Natural killer cell (primary cell): ENCODE results near the gene YIF1A. TPM values are rescaled to one million over a fixed set of nuclear protein-coding genes. Genes with fewer than 3 reads are reported as not detected.
"Not testable (repeated sequence)": the region's sequence is repeated elsewhere in the genome, so short reads cannot be mapped to it uniquely, and the experiment has no call there.

ENCODE experiments used
- ATAC-seq, 3 donors: fragments of 150-1000 bp in 2 of 3; fragments of 200-7000 bp in 1 of 3; cut with Tn5 transposase; 1 replicate in 1 of 3; 2 replicates in 2 of 3; pipeline ENCODE4 v1.10.0; 2021; ENCODE audit warnings: mild to moderate bottlenecking in 2 of 3, moderate library complexity in 2 of 3
- DNase-seq, 2 donors: peaks; one replicate each; pipeline versions ENCODE4 v3.0.0 to v3.0.0-alpha.2; 2013 to 2021; ENCODE audit warnings: mixed read lengths in 1 of 2
- H3K27ac ChIP-seq: one replicate; pipeline ENCODE4 v1.5.1; 2013; ENCODE audit warnings: mild to moderate bottlenecking, low read length
- H3K27me3 ChIP-seq: one replicate; pipeline ENCODE4 v1.6.1; 2013; ENCODE audit warnings: low read length; ENCODE audit not compliant: control insufficient read depth, insufficient read depth
- H3K36me3 ChIP-seq: one replicate; pipeline ENCODE4 v1.6.1; 2013; ENCODE audit warnings: low read length; ENCODE audit not compliant: control insufficient read depth, insufficient read depth
- H3K4me1 ChIP-seq: one replicate; pipeline ENCODE4 v1.6.1; 2013; ENCODE audit warnings: low read length; ENCODE audit not compliant: control insufficient read depth, insufficient read depth
- H3K4me3 ChIP-seq: one replicate; pipeline ENCODE4 v1.5.1; 2013; ENCODE audit warnings: low read length
- H3K9me3 ChIP-seq: one replicate; pipeline ENCODE4 v1.6.1; 2013; ENCODE audit warnings: low read length; ENCODE audit not compliant: control insufficient read depth, insufficient read depth
- H3K27ac Mint-ChIP-seq, 2 donors: one replicate each; pipeline ENCODE4 v1.8.0; 2022; ENCODE audit warnings: mild to moderate bottlenecking in 2 of 2, mixed read lengths in 2 of 2, moderate library complexity in 1 of 2
- H3K27me3 Mint-ChIP-seq, 2 donors: one replicate each; pipeline ENCODE4 v1.8.0; 2022; ENCODE audit warnings: low read depth in 2 of 2, mixed read lengths in 2 of 2
- H3K36me3 Mint-ChIP-seq: one replicate; pipeline ENCODE4 v1.8.0; 2022; ENCODE audit warnings: mixed read lengths
- H3K4me1 Mint-ChIP-seq, 2 donors: one replicate each; pipeline ENCODE4 v1.8.0; 2022; ENCODE audit warnings: mixed read lengths in 2 of 2
- H3K4me3 Mint-ChIP-seq: one replicate; pipeline ENCODE4 v1.8.0; 2022; ENCODE audit warnings: mild to moderate bottlenecking, moderate library complexity, mixed read lengths
- H3K9me3 Mint-ChIP-seq, 2 donors: one replicate each; pipeline ENCODE4 v1.8.0; 2022; ENCODE audit warnings: mixed read lengths in 2 of 2
- CTCF ChIP-seq: fragments of 200-600 bp; IDR thresholded peaks from one replicate; pipeline ENCODE4 v1.8.0; 2022; ENCODE audit warnings: antibody characterized with exemption
- WGBS: methylation state at CpG from one replicate; pipeline ENCODE4 v1.1.7; 2013; ENCODE audit warnings: missing lambda C conversion rate; ENCODE audit not compliant: insufficient coverage; 5-methylcytosine and 5-hydroxymethylcytosine counted together
- intact Hi-C: fragments of 100-400 bp; cut with micrococcal nuclease; formaldehyde crosslinking; loops from one replicate; pipeline ENCODE4 v1.14.2; 2022
- total RNA-seq, 4 donors: library from RNA; stranded (reverse); fragments of 120-200 nt in 1 of 4; gene quantifications; one replicate each; pipeline versions ENCODE4 v1.2.3 to v1.2.4, GENCODE V29; 2013 to 2022

YIF1A gene
- total RNA-seq, 3 donors from 2014 or later (not counting 1 experiment from before 2014, with no cell fraction given) = 21.9 to 28.5 (median 23.6) TPM

GRCh38 chr11:66311965-66312548 lies 23.1 kb upstream of the YIF1A start:
- H3K9me3 ChIP-seq = no peaks in the 10 kb centered on the region
- H3K27ac ChIP-seq = peak overlapping the region; percentile 85
- intact Hi-C loops = loop anchor here (1.0 kb wide), 4 partner anchors 16 to 77 kb away; partner anchors contain the start of gene BRMS1
- 0% methylated on average over 44 of the region's 44 CpGs for WGBS
- Mint-ChIP-seq H3K36me3 (no peaks in the 10 kb centered on the region), H3K4me3 (peak overlapping the region; percentile 98), H3K9me3 (no peaks in the 10 kb centered on the region), H3K27ac (peak overlapping the region; percentile 94 to 97), H3K27me3 (peaks cover 11 to 22% of the 10 kb centered on the region in 2 donors), H3K4me1 (peaks cover 11 to 21% of the 10 kb centered on the region in 2 donors)
- H3K4me1 ChIP-seq = peaks cover 23% of the 10 kb centered on the region
- H3K27me3 ChIP-seq = no peaks in the 10 kb centered on the region
- peak overlapping the region; percentile 51 for H3K4me3 ChIP-seq
- peak; percentile 57 for TF ChIP-seq CTCF
- DNase-seq = peak; percentile 95 to 99
- ATAC-seq = peak; percentile 77 to 89 (median 78)
- H3K36me3 ChIP-seq = no peaks in the 10 kb centered on the region

GRCh38 chr11:66311470-66311964 lies 22.6 kb upstream of the YIF1A start:
- ATAC-seq (peak in 1 of 3 donors; percentile 65), DNase-seq (no peak)
- TF ChIP-seq CTCF = peak; percentile 93
- Mint-ChIP-seq H3K9me3 (no peaks in the 10 kb centered on the region), H3K4me1 (peaks cover 11 to 20% of the 10 kb centered on the region in 2 donors), H3K27ac (peak overlapping the region; percentile 94 to 97), H3K27me3 (peaks cover 11 to 22% of the 10 kb centered on the region in 2 donors), H3K4me3 (peak overlapping the region; percentile 98), H3K36me3 (no peaks in the 10 kb centered on the region)
- peaks cover 23% of the 10 kb centered on the region for H3K4me1 ChIP-seq
- H3K36me3 ChIP-seq = no peaks in the 10 kb centered on the region
- no peaks in the 10 kb centered on the region for H3K27me3 ChIP-seq
- WGBS = 36% methylated on average over 26 of the region's 26 CpGs
- intact Hi-C loops = loop anchor here (1.0 kb wide), 1 partner anchor 37 kb away; no protein-coding TSS in a partner anchor
- peak overlapping the region; percentile 85 for H3K27ac ChIP-seq
- H3K4me3 ChIP-seq = peak overlapping the region; percentile 51
- H3K9me3 ChIP-seq = no peaks in the 10 kb centered on the region

GRCh38 chr11:66310803-66311440 lies 22.0 kb upstream of the YIF1A start:
- not testable (repeated sequence) for H3K36me3 Mint-ChIP-seq, H3K4me3 ChIP-seq, H3K27me3 ChIP-seq, H3K9me3 ChIP-seq, H3K4me3 Mint-ChIP-seq, H3K36me3 ChIP-seq, H3K27ac ChIP-seq, ATAC-seq, H3K27ac Mint-ChIP-seq, DNase-seq, H3K9me3 Mint-ChIP-seq
- Mint-ChIP-seq H3K4me1 (peaks cover 11 to 20% of the 10 kb centered on the region in 2 donors), H3K27me3 (peaks cover 9 to 18% of the 10 kb centered on the region in 2 donors)
- intact Hi-C loops = loop anchor here (1.0 kb wide), 1 partner anchor 37 kb away; no protein-coding TSS in a partner anchor
- 96% methylated on average over 18 of the region's 18 CpGs for whole genome bisulfite sequencing
- H3K4me1 ChIP-seq = peaks cover 23% of the 10 kb centered on the region

- 94% methylated on average over 8 of the region's 8 CpGs for WGBS
- H3K4me3 Mint-ChIP-seq = no peak overlapping the region
- Histone ChIP-seq H3K27me3 (no peaks in the 10 kb centered on the region), H3K4me1 (peaks cover 23% of the 10 kb centered on the region), H3K36me3 (no peaks in the 10 kb centered on the region), H3K4me3 (no peak overlapping the region), H3K9me3 (no peaks in the 10 kb centered on the region), H3K27ac (no peak overlapping the region)
- no peak overlapping the region for H3K27ac Mint-ChIP-seq
- H3K9me3 Mint-ChIP-seq = no peaks in the 10 kb centered on the region
- no peaks in the 10 kb centered on the region for H3K36me3 Mint-ChIP-seq
- TF ChIP-seq CTCF = no peak
- no peak for ATAC-seq
- peaks cover 3 to 13% of the 10 kb centered on the region in 2 donors for H3K27me3 Mint-ChIP-seq
- H3K4me1 Mint-ChIP-seq = peaks cover 11 to 20% of the 10 kb centered on the region in 2 donors
- intact Hi-C loops = no loop called here
- DNase-seq = no peak
Measured at GRCh38 chr11:66310324-66310723, 21.4 kb upstream of the YIF1A start.
